ENCODE results near the gene GJB6.
"Not testable (repeated sequence)": the region's sequence is repeated elsewhere in the genome, so short reads cannot be mapped to it uniquely, and the experiment has no call there.

Gene GJB6

DNA sequence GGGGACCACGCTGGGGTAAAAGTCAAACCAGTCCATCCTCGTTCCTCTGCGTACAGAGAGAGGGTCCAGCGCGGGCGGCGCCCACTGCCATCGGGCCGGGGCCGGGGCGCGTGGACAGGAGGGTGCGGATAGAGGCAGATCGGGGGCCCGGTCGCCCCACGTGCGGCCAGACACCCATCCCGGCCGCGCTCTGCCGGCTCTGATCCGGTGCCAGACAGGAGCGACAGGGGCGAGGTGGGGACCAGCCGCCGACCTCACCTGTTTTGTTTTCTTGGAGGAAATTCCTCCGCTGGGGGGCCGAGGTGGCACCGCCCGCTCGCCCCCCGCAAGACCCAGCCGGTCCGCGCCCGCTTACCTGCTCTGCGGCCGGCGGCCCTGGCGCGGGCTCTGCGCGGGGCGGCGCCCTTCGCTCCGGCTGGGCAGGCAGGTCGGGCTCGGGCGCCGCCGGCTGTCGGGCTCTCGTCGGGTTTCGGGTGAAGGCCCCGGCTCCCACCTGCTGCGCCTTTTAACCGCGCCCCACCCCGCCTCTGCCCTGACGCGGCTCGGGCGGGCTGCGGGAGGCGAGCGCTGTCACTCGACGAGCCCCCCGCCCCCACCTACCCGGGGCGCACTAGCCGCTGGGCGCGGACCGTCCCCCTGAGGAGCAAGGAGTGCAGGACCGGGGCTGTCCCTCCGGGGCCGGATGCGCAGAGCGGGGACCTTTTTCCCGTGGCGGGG is at the start of gene GJB6:
TSS of gene GJB6 (minus strand) at position 481 of the 717 bp plus-strand sequence. CDS start 8,839 bp downstream, outside the sequence.
- DNase-seq, result peak; percentile 53

DNA sequence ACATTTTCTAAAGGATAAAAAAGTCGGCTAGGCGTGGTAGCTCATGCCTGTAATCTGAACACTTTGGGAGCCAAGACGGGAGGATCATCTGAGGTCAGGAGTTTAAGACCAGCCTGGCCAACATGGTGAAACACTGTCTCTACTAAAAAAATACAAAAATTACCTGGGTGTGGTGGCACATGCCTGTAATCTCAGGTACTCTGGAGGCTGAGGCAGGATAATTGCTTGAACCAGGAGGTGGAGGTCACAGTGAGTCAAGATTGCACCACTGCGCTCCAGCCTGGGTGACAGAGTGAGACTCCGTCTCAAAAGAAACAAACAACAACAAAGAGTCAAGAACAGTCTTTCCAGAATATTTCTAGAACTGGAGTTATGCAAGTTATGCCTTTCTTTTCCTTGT is 44.8 kb upstream of the GJB6 start:
- DNase-seq, result not testable (repeated sequence)

DNA sequence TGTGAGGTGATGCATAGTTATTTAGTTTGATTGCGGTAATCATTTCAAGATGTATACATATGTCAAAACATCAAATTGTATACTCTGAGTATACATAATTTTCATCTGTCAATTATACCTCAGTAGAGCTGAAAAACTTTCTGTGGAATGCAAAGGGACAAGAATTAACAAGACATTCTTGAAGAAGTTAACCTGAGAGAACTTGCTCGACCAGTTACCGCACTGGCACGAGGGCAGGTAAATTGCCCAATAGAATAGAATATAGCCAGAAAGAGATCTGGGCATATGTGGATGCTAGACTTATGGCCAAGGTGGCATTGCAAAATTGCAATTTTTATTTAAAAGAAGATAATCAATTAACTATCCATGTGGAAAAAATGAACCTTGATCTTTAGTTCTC is 42.3 kb upstream of the GJB6 start:
- no peak for DNase-seq

DNA sequence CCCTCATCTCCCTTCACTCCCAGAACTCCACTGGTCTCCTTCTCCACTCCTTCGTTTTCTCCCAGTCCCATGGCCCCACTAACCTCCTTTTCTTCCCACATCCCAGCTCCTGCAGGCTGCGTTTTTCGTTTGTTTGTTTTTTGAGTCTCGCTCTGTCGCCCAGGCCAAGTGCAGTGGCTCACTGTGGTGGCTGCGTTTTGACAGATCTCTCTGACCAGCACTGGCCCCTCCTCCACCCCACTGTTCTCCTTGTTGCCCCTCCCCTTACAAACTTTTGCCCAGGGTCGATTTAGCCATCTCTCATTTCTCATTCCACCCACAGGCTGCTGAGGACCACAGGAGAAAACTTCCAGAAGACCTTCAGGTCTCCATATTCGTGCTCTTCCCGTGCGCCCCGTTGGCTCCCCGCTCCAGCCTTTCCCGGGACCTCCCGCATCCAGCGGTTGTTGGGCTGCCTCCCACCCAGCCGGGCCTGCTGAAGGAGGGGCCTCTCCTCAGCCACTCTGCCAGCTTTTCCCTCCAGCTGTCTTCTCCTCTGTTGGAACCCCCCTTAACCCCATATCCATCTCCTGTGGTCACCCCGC is 40.6 kb upstream of the GJB6 start:
- no peak for DNase-seq

DNA sequence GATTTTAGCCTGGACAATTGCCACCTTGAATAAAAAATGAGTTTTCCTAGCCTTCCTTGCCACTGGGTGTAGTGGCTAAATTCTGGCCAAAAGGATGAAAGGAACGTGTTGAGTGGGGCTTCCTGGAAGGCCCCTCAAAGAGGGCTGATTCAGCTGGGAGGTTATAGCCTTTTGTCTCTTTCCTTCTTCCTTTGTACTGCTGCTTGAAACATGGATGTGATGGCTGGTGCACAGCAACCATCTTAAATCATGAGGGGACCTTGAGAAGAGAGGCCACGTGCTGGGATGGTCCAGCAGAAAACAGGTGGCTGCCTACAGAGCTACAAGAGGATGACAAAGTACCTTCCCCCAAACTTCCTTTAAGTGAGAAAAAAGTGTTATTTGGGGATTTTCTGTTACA is 40.0 kb upstream of the GJB6 start:
- no peak for DNase-seq

DNA sequence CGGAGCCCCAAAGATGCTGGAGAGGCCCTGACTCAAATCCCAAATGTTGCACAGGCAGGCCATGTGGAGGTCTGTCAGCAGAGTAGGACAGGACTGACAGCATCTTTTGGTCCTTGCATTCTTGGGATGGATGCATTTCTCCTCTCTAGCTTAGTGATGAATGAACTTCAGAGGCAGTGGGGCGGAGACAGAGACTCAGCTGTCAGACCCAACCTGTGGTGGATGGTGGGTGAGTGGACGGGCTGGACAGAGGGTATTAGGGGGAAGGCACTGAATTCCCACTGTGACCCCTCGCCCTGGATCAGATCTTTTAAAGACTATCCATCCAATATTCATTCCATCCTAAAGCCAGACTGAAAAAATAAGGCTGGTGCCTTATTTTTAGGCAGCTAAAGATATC is 39.3 kb upstream of the GJB6 start:
- DNase-seq, result no peak

DNA sequence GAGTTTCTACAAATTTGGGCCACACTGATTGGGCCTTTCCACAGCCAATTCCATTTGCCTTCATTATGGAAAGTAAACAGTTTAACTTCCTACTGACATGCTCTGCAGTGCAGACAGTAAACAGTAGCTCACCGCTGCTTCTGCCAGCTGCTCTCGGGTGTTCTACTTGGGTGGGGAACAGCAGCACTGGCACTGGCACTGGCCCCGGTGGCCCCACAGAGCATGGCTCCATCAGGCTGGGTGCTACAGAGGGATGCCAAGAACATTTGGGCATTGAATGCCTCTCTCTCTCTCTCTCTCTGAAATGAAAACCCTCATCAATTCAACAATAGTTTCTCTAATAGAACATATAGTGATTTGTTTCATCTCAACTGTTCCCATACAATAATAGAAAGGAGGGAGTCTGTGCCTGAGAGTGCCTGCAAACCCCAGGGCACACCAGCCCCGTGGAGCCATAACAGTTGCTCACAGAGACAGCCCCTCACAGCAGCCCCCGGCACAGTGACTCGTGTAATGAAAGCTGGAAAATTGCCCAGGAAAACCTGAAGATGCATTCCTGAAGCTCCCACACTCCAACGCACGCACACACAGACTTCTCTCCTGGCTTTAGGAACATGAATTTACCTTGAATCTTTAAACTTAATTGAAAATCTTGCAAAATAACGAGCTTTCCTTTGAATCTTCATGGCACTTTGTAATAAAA is 38.2 kb upstream of the GJB6 start:
- DNase-seq, result no peak

DNA sequence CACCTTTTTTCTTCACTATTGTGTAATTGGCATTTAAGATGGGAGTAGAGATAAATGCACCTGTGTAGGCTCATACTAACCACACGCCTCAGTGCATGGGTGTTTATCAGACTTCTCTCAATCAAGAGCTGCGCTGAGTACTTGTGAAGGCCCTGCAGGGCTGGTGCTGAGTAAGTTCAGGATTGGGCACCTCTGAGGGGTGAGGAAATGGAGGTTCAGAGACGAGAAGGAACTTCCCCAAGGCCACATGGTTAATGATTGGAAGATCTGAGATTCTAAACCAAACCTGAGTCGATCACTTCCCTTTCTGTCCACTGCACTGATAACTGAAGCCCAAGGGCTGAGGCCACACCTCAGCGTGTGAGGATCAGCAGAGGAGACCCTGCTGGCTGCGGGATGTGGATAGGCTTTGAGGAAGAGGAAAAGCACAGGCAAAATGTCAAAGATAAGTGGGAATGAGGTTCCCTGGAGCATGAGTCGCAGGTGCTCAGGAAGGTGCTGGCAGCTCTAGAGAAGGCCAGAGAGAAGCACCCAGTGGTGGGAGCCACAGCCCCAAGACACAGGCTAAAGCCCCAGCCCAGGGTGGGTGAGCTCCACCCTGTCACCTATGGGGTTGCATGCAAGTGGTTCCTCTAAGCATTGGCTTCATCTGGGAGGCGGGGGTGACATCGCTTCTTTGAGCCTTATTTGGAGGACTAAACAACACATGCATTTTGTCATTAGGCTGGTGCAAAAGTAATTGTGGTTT is 32.3 kb upstream of the GJB6 start:
- no peak for DNase-seq

DNA sequence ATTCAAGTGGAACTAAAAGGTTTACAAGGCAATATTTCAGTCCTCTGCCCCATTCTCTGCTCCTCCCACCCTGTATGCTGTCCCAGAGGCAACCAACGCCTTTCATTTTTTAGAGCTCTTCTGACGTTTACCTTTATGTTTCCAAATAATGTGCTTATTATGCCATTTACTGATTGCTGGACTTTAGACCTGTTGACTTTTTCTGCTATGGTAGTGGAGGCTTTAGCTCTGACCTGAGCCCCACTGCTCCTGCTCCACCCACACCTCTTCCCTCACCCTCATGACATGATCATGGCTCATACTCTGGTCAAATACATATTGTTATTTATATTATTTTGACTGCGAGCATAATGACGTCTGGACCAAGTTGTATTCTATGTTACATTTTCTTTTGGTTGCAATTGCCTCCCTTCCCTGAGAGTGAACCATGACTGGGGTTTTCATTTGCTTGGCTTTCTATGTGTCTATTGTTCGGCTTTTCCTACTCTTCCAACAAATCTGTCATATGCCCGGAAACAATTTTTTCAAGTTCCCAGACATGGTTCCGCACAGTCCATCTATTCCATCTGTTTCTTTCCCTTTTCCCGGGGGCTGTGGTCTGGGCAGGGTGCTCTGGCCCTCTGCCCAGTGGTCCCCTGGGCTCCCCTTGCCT is 31.4 kb upstream of the GJB6 start:
- no peak for DNase-seq

DNA sequence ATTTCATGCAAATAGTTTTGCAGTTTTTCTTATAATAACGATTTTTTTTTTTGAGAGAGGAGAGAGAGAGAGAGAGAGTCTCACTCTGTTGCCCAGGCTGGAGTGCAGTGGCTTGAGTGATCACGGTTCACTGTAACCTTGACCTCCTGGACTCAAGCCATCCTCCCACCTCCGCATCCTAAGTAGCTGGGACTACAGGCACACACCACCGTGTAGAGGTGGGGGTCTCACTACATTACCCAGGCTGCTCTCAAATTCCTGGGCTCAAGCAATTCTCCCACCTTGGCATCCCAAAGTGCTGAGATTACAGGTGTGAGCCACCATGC is 26.8 kb upstream of the GJB6 start:
- DNase-seq, result no peak

DNA sequence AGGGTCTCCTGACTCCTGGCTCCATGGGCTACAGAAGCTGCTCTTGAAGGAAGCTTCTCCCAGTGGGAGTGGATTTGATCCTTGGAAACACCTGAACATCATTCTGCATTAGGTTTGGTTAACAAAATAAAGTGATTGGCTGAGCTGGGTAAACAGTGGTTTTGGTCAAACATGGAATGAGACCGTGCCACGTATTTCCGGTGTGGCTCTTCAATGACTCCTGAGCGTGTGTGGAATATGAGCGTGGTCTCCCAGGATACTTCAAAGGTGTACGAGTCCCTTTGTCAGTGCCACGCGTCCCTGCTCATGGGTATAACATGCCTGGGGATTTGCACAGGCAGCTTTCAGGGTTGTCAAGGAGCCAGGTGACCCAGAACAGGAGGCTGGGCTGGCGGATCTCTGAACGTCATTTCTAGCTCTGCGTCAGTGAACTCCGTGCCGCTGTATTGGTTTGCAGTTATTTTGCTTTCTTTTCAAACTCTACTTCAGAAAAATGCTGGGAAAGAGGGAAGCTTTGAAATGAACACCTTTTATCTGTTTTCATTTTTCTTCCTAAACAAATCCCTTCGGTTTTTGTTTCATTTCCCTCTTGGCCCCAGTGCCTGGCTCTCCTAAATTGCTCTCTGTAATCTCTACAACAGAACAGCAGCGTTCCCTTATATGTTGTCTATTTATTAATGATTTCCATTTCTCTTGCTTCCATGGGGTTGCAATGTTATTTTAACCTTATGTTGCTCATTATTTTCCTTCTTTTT is 26.3 kb upstream of the GJB6 start:
- DNase-seq, result no peak

DNA sequence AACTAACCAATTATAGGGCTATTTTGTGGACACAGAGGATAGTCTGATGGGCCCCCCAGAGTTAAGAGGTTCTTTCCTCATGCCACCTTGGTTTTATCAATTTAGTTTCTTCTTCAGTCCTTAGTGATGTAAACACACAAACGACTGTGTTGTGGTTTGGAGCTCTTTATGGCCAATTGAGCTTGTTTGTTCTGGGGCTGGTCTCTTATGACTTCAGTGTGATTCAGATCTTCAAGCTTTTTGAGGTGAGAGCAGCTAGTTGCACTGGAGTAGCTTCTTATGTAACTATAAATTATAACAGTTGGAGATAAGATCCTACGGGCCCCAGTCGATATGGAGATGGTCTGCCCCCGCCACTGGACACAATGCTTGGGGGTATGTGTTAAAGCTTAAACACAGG is 22.0 kb upstream of the GJB6 start:
- DNase-seq, result no peak

DNA sequence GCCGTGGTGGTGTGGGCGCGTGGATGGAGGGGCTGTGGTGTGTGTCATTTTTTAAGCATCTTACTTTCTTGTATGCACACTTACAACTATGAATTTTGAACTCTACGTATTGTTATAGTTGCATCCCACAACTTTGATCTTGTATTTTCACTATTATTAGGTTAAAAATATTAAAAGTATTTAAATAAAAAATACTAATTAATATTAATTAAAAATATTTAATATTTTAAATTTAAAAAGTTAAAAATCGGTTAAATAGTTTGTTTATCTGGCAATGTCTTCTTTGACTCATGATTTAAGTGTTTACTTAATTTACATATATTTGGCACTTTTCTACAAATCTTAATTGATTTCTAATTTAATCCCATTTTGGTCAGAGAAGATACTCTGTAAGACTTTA is 17.8 kb upstream of the GJB6 start:
- no peak for DNase-seq

DNA sequence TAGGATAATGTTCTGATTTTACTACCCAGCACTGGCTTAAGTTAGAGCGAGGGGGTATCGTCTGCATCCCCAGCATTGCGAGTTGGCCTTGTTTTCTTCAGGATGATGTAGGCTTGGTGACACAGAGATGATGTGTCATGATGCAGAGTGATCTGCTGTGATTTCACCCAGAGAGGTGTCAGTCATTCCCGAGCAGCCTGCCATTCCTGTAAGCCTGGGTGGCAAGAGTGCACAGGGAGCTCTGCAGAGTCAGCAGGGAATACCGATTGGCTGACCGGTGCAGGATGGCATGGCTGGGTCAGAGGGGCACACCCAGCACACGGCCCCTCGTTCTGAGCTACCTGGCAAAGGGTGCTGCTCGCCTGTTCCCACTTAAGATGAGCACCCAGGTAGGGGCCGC is 15.8 kb upstream of the GJB6 start:
- no peak for DNase-seq

DNA sequence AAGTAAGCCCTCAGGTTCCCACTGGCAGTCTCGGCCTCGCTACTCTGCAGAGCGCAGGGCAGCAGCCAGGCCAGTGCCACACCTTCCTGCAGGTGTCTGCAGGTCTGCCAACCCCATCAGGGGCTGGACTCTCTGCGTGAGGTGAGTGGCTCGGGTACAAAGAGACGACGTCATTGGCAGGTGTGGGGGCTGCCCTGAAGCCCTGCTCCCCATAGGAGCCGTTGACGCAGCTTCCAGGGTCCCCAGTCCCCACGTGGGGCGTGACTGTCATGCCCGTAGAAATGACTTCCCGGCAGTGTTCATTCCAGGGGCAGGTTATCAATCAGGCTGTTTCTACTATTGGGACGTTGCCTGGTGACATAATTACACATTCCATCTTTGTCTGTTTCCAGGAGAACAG is 15.3 kb upstream of the GJB6 start:
- no peak for DNase-seq

DNA sequence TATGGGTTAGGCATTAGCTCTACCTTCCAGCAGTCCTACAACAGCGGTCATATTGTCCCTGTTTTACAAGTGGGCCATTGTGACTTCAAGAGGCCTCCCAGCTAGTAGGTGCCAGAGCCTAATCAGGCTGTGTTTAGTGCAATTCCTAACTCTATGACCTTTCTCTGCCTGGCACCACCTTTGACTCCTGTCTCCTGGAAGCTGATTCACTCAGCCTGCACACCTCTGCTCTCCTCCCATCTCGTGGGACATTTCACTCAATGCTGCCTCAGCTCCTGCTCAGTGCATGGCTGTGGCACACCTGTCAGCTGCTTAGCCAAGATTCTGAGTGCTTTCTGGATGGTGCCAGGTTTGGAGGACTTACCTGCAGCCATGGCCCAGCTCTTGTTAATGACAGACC is 9.5 kb upstream of the GJB6 start:
- no peak for DNase-seq

DNA sequence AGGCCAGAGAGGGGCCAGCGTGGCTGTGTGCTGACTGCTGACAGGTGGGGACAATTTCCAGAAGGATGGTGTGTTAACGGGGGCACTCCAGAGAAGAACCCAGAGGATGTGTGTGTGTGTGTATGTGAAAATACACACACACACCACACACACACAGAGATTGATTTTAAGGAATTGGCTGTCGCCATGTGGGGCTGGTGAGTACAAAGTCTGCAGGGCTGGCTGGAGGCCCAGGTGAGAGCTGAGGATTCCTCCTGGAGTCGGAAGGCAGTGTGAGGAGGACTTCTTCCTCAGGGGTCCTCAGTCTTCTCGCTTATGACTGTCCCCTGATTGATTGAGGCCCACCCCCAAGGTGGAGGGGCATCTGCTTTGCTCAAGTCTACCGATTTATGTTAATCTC is 7.6 kb upstream of the GJB6 start:
- DNase-seq, result no peak

DNA sequence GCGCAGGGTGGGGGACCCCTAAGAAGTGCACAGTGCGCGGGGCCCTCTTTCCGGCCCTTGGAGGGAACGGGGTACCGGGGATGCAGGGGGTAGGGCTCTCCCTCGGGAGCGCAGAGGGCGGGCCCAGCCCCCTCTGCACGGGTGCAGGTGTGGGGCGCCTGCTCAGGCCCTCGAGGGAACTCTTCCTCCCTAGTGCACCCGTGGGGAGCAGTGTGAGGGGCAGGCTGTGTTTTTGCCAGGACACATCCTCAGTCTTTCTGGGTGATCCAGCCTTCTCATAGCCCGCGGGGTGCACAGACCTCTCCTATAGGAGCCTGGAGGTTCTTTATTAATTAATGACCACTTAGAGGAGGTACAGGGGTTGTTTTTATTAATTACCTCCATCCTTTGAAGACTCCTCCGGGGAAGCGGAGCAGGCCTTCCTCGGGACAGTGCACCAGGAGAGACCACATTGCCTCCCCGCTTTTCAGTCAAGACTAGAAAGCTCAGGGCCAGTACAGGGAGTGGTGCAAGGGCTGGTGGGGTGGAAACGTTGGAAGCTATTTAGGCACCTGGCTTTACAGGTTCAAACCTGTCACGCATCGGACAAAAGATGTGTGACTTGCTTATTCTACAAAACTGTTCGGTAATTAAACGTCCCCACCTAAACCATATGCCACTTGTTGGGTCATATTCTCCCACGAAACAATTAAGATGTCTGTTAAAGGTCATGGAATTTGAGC is 598 bp upstream of the GJB6 start:
- DNase-seq, result no peak

DNA sequence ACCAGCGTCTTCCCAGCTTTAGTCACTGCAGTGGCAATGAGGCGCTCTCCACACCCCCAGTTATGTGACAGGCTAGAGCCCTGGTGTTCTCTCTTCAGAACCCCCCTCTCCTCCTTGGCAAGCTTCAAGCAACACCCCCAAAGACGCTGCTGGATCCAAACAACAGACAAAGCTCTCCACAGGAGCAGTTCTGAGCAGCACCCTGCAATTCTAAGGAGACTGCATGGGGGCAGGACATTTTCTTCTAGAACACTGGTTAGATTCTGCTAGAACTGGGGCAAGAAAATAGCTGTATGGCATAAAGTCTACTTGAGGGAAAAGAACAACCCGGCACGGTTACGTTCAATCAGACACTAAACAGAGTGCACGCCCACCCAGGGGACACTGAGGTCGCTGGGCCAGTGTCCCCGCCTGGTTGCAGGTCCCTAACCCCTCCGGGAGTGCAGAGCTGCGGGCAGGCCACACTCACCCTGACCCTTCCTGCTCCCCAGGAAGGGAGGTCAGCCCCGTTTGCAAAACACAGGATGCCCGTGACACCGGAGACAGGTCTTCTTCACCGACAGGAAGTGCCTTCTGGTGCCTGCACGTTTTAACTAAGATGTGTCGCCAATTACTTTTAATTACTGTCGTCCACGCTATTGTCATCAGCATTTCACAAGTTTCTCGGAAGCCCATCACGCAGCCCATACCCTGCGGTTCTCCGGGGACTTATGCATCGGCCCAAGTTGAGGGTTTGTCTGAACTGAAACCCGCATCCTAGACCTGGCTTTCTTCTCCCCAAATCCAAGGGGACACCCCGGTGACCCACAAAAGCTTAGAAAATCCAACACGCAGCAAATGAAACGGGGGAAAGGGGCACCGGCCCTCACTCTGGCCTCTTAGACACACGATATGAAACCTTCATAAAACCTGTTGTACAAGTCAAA is 943 bp downstream of the GJB6 start:
- DNase-seq, result peak; percentile 34

DNA sequence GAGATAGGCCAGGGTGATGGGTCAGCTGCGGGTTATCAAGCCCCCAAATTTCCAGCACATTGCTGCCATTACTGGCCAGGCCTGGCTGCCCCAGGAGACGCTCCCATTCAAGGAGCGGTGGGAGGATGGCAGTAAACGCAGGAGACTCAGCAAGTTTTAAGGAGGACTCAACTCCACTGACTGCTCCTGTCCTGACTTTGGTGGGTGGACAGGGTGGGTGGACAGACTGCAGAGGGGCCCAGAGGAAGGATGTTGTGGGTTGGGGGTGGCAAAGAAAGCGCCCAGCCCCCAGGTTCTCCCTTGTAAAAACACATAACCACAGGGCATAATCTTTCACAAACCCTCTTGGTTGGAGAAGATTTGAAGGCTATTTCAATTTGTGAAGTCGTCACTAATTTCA is 4.4 kb downstream of the GJB6 start:
- no peak for DNase-seq

DNA sequence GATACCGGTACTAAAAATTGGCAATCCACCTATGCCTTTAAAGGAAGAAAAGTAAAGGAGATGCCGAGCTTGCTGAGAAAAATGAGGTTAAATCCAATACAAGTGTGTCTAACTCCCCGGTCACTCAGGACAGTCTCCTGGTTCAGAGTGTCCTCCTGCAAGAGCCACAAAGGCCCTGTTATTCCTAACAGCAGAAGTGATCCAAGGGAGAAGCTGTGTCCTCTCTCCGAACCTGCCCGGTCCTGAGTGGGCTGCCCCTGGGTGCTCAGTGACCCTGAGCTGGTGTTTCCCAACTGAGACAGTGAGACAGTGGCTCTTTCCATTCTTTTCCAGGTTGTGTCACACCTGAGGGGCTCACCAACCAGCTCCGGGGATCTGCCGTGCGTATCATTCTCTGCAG is 4.8 kb downstream of the GJB6 start:
- no peak for DNase-seq

Data from stimulated activated CD8-positive, alpha-beta memory T cell treated with anti-CD3 and anti-CD28 coated beads, Interleukin-4, amount 100 ng/mL, for 48 hours (primary cell).